HG03521 (cell line): ENCODE data around the gene HSD17B3.
"Not testable (repeated sequence)": the region's sequence is repeated elsewhere in the genome, so short reads cannot be mapped to it uniquely, and the experiment has no call there.

Source experiments
- ATAC-seq: cut with Tn5 transposase; IDR thresholded peaks from one replicate; pipeline ENCODE4 v1.9.1; 2021; ENCODE audit warnings: mild to moderate bottlenecking, moderate library complexity; ENCODE audit not compliant: unreplicated experiment

Gene HSD17B3

GRCh38 chr9:96241391-96241809 lies 60.6 kb downstream of the HSD17B3 start:
- ATAC-seq, result no peak

- no peak for ATAC-seq
Measured at GRCh38 chr9:96236854-96237550, 65.0 kb downstream of the HSD17B3 start.

- not testable (repeated sequence) for ATAC-seq
Measured at GRCh38 chr9:96236337-96236736, 65.6 kb downstream of the HSD17B3 start.

- ATAC-seq, result no peak
Measured at GRCh38 chr9:96232539-96233241, 69.3 kb downstream of the HSD17B3 start.

GRCh38 chr9:96232164-96232538 lies 69.8 kb downstream of the HSD17B3 start:
- ATAC-seq, result no peak

GRCh38 chr9:96230002-96230401 lies 72.0 kb downstream of the HSD17B3 start:
- no peak for ATAC-seq

GRCh38 chr9:96222132-96222531 lies 79.8 kb downstream of the HSD17B3 start:
- ATAC-seq, result no peak

- ATAC-seq, result no peak
Measured at GRCh38 chr9:96219900-96220257, 82.1 kb downstream of the HSD17B3 start.

GRCh38 chr9:96219026-96219899 lies 82.7 kb downstream of the HSD17B3 start:
- ATAC-seq, result no peak

GRCh38 chr9:96217754-96218693 lies 84.0 kb downstream of the HSD17B3 start:
- ATAC-seq, result peak; percentile 74

- no peak for ATAC-seq
Measured at GRCh38 chr9:96217294-96217707, 84.7 kb downstream of the HSD17B3 start.

GRCh38 chr9:96216583-96216982 lies 85.4 kb downstream of the HSD17B3 start:
- ATAC-seq, result no peak

GRCh38 chr9:96215841-96216240 lies 86.1 kb downstream of the HSD17B3 start:
- no peak for ATAC-seq

GRCh38 chr9:96214635-96215034 lies 87.3 kb downstream of the HSD17B3 start:
- no peak for ATAC-seq

GRCh38 chr9:96209407-96210271 lies 92.3 kb downstream of the HSD17B3 start:
- no peak for ATAC-seq

- ATAC-seq, result no peak
Measured at GRCh38 chr9:96206156-96206751, 95.7 kb downstream of the HSD17B3 start.

- ATAC-seq, result no peak
Measured at GRCh38 chr9:96204853-96205252, 97.1 kb downstream of the HSD17B3 start.

- no peak for ATAC-seq
Measured at GRCh38 chr9:96203867-96204501, 98.0 kb downstream of the HSD17B3 start.
